ENCODE results near the gene NR1H2. TPM values are rescaled to one million over a fixed set of nuclear protein-coding genes. Genes with fewer than 3 reads are reported as not detected.
A peak's percentile ranks its signal among the peaks of the same experiment; 100 is the strongest.

The NR1H2 gene
- total RNA-seq, 1 donor from 2014 or later: 101 TPM

DNA sequence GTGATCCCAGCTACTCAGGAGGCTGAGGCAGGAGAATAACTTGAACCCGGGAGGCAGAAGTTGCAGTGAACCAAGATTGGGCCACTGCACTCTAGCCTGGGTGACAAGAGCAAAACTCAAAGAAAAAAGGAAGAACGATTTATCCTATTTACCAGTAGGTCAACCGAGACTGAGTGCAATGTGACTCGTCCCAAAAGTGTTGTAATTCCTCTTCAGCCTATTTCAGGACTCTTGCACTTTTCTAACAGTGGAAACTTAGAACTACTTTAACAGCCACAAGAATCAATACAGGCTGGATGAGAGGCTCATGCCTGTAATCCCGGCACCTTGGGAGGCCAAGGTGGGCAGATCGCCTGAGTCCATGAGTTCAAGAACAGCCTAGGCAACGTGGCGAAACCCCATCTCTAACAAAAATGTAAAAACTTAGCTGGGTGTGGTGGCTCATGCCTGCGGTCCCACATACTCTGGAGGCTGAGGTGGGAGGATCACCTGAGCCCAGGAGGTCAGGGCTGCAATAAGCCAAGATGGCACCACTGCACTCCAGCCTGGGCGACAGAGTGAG is 4.3 kb upstream of the NR1H2 start:
- peak overlapping the region; percentile 77 for H3K27ac ChIP-seq
- no peaks in the 10 kb centered on the region for H3K36me3 ChIP-seq
- no peaks in the 10 kb centered on the region for H3K9me3 ChIP-seq
- ATAC-seq: peak; percentile 4
- no peaks in the 10 kb centered on the region for H3K27me3 ChIP-seq
- intact Hi-C loops (cut with DNase I): no loop called here
- H3K4me1 ChIP-seq: peaks cover 4% of the 10 kb centered on the region
- H3K4me3 ChIP-seq: no peak overlapping the region
- TF ChIP-seq, protein P1, sequence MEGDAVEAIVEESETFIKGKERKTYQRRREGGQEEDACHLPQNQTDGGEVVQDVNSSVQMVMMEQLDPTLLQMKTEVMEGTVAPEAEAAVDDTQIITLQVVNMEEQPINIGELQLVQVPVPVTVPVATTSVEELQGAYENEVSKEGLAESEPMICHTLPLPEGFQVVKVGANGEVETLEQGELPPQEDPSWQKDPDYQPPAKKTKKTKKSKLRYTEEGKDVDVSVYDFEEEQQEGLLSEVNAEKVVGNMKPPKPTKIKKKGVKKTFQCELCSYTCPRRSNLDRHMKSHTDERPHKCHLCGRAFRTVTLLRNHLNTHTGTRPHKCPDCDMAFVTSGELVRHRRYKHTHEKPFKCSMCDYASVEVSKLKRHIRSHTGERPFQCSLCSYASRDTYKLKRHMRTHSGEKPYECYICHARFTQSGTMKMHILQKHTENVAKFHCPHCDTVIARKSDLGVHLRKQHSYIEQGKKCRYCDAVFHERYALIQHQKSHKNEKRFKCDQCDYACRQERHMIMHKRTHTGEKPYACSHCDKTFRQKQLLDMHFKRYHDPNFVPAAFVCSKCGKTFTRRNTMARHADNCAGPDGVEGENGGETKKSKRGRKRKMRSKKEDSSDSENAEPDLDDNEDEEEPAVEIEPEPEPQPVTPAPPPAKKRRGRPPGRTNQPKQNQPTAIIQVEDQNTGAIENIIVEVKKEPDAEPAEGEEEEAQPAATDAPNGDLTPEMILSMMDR (IDR thresholded peaks at IDR 0.05): no peak
- no peak for DNase-seq

DNA sequence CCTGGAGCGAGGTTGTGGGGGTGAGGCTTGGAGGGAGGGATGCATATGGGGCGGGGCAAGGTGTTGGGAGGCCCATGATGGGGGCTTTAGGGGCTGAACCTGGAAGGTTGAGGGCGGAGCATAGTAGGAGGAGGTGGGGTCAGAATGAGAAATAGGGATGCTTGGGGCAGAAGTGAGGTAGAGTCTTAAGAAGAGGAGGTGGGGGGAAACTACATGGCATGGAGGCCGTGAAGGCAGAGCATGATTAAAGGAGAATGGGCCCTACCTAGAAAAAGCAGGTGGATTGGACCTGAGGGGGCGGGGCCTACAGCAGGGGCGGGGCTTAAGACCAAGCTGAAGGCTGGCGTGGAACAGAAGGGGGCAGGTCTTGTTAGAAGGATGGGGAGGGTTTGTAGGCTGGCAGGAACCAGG is 799 bp downstream of the NR1H2 start:
- Histone ChIP-seq H3K27me3 (no peaks in the 10 kb centered on the region), H3K9me3 (no peaks in the 10 kb centered on the region), H3K36me3 (peaks cover 49% of the 10 kb centered on the region), H3K27ac (no peak overlapping the region), H3K4me1 (peaks cover 7% of the 10 kb centered on the region), H3K4me3 (peak overlapping the region; percentile 96)
- DNase-seq (peak; percentile 80), ATAC-seq (peak; percentile 6)
- TF ChIP-seq, protein P1 (IDR thresholded peaks at IDR 0.05): no peak
- intact Hi-C loops (cut with DNase I): no loop called here

DNA sequence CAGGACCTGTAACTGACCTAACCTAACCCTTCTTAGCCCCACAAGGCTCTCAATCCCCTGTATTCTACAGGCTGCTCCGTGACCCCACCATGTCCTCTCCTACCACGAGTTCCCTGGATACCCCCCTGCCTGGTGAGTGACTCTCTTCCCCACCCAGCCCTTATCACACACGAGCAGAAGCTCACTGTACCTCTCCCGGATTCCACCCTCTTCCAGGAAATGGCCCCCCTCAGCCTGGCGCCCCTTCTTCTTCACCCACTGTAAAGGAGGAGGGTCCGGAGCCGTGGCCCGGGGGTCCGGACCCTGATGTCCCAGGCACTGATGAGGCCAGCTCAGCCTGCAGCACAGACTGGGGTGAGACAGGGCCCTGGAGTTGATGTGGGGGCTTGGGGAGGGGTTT is 1.3 kb downstream of the NR1H2 start:
- H3K27ac ChIP-seq: no peak overlapping the region
- TF ChIP-seq, protein P1 (IDR thresholded peaks at IDR 0.05): no peak
- H3K4me3 ChIP-seq: no peak overlapping the region
- intact Hi-C loops (cut with DNase I): no loop called here
- ATAC-seq: no peak
- H3K36me3 ChIP-seq: peaks cover 53% of the 10 kb centered on the region
- H3K4me1 ChIP-seq: peaks cover 7% of the 10 kb centered on the region
- H3K27me3 ChIP-seq: no peaks in the 10 kb centered on the region
- DNase-seq: no peak
- H3K9me3 ChIP-seq: no peaks in the 10 kb centered on the region

DNA sequence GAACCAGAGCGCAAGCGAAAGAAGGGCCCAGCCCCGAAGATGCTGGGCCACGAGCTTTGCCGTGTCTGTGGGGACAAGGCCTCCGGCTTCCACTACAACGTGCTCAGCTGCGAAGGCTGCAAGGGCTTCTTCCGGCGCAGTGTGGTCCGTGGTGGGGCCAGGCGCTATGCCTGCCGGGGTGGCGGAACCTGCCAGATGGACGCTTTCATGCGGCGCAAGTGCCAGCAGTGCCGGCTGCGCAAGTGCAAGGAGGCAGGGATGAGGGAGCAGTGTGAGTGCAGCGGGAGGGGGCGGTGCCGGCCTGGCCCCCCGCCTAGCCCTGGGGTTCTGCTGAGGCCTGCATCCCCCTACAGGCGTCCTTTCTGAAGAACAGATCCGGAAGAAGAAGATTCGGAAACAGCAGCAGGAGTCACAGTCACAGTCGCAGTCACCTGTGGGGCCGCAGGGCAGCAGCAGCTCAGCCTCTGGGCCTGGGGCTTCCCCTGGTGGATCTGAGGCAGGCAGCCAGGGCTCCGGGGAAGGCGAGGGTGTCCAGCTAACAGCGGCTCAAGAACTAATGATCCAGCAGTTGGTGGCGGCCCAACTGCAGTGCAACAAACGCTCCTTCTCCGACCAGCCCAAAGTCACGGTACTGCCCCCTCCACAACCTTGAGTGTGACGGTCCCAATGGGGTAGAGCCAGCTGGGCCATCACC is 2.1 kb downstream of the NR1H2 start:
- TF ChIP-seq, protein P1 (IDR thresholded peaks at IDR 0.05): no peak
- peaks cover 7% of the 10 kb centered on the region for H3K4me1 ChIP-seq
- no peak for ATAC-seq
- intact Hi-C loops (cut with DNase I): no loop called here
- H3K9me3 ChIP-seq: no peaks in the 10 kb centered on the region
- no peaks in the 10 kb centered on the region for H3K27me3 ChIP-seq
- DNase-seq: no peak
- no peak overlapping the region for H3K27ac ChIP-seq
- peaks cover 59% of the 10 kb centered on the region for H3K36me3 ChIP-seq
- H3K4me3 ChIP-seq: no peak overlapping the region

DNA sequence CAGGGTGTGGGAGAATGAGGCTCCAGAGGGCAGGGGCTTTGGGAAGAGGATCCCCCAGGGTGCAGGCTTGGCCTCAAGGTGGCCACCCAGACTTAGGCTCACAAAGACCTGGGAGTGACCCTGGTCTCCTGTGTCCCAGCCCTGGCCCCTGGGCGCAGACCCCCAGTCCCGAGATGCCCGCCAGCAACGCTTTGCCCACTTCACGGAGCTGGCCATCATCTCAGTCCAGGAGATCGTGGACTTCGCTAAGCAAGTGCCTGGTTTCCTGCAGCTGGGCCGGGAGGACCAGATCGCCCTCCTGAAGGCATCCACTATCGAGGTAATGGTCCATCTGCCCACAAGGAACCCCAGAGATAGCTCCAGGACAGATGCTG is 2.6 kb downstream of the NR1H2 start:
- ATAC-seq: no peak
- H3K27me3 ChIP-seq: no peaks in the 10 kb centered on the region
- no peak for DNase-seq
- peaks cover 7% of the 10 kb centered on the region for H3K4me1 ChIP-seq
- no peak overlapping the region for H3K4me3 ChIP-seq
- no peak overlapping the region for H3K27ac ChIP-seq
- H3K9me3 ChIP-seq: no peaks in the 10 kb centered on the region
- H3K36me3 ChIP-seq: peaks cover 59% of the 10 kb centered on the region
- TF ChIP-seq, protein P1 (IDR thresholded peaks at IDR 0.05): no peak
- intact Hi-C loops (cut with DNase I): no loop called here

All from upper lobe of right lung (tissue), 1 donor.